B cell (primary cell): ENCODE measurements around the gene ARX.

Source experiments
- CTCF ChIP-seq: fragments of 200-600 bp; IDR thresholded peaks from one replicate; pipeline ENCODE4 v1.8.0; 2022; ENCODE audit warnings: antibody characterized with exemption, mild to moderate bottlenecking
- EZH2 ChIP-seq: IDR thresholded peaks from 2 replicates; pipeline ENCODE4 v1.6.1; 2012; ENCODE audit warnings: borderline replicate concordance, low read depth, mild to moderate bottlenecking, moderate library complexity, low read length; ENCODE audit not compliant: insufficient read depth, poor library complexity, severe bottlenecking

GRCh38 chrX:25039036-25039435, 23.3 kb upstream of the ARX start:
- TF ChIP-seq EZH2 (no peak), CTCF (no peak)
